ENCODE results near the gene MAN1A1.
"Not testable (repeated sequence)": the region's sequence is repeated elsewhere in the genome, so short reads cannot be mapped to it uniquely, and the experiment has no call there.

MAN1A1 gene

DNA sequence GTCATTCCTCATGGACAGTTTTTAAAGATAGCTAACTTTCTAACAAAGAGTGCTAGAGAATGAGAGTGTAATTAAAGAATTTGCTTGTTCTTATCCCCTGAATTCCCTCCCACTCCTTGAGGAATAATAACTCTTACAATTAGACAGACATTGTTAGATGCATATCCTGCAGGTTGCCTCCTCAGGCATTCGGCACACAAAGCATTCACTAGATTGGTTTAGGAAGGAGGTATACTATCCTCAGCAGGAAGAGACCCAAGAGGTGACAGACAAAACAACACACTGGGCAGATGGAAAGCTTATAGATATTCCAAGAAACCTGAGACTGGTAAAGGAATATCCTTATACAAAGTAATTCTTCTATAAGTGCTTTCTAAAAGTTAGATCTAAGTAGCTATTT is 162.0 kb downstream of the MAN1A1 start:
- DNase-seq: no peak

- DNase-seq: no peak
Measured at GRCh38 chr6:119186490-119186889, 163.1 kb downstream of the MAN1A1 start.

GRCh38 chr6:119184008-119184648 is 165.4 kb downstream of the MAN1A1 start:
- no peak for DNase-seq

GRCh38 chr6:119183457-119183856 is 166.1 kb downstream of the MAN1A1 start:
- DNase-seq: no peak

DNA sequence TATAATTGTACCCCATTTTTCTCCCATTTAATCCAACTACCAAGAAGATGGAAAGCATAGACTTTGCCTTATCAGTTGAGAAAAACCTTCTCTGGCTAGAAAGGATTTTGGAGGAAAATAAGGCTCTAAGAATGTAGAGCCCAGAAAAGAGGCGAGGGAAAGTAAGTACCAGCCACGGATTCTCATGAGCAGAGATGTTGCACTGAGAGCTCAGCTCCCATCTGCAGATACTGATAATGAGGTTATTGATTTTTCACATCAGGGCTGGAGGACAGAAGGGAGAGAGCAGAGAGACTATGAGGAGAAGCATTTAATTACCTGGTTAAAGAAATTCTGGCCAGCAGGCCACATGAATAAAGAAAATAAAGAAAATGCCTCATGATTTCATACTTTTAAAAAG is 166.7 kb downstream of the MAN1A1 start:
- DNase-seq: no peak

- no peak for DNase-seq
Measured at GRCh38 chr6:119182216-119182803, 167.3 kb downstream of the MAN1A1 start.

DNA sequence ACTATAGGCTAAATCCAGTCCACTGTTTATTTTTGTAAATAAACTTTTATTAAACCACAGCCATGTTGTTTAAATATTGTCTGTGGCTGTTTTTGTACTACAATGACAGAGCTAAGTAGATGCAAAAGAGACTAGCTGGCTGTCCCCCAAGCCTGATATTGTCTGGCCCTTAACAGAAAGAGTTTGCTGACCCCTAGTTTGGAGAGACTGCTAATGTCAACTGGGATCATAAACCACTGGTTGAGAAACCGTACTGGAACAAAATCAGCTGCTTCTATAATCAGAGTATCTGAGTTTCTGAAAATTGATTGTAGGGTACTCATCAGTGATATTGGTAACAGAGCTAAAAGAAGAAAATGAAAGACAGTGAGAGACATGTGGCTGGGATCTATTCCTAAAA is 168.5 kb downstream of the MAN1A1 start:
- no peak for DNase-seq

DNA sequence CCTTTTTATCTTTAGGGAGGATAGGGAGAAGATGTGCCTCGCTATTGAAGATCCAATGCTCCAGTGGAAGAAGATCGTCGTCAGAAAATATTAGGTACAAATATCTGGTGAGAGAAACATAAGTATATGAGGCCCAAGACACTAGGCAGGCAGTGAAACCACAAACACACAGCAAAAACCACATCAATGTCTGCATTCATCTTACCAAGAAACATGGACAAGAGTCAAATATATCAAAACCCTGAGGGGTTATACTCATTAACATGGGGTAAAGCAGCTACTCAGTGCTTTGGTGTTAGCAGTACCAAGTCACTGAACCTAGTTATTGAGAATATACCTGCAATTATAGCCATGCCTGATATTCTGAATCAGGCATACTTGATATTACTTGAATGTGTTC is 169.7 kb downstream of the MAN1A1 start:
- no peak for DNase-seq

DNA sequence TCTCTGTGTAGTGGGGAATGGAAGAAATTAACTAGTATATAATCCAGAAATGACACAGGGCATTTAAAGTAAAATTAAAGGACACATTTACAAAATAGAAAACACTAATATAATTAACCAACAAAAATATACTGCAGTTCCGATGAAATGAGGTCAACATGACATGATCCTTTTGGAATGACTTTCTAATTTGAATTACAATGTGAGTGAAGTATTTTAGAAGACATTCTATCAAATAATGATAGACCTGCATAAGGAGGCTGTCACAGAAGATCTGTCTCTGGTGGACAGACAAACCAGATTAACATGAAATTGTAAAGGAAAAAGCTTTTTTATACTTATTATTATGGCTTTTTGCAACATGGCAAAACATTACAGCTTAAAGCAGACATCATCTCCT is 170.5 kb downstream of the MAN1A1 start:
- no peak for DNase-seq

- no peak for DNase-seq
Measured at GRCh38 chr6:119176445-119176844, 173.1 kb downstream of the MAN1A1 start.

DNA sequence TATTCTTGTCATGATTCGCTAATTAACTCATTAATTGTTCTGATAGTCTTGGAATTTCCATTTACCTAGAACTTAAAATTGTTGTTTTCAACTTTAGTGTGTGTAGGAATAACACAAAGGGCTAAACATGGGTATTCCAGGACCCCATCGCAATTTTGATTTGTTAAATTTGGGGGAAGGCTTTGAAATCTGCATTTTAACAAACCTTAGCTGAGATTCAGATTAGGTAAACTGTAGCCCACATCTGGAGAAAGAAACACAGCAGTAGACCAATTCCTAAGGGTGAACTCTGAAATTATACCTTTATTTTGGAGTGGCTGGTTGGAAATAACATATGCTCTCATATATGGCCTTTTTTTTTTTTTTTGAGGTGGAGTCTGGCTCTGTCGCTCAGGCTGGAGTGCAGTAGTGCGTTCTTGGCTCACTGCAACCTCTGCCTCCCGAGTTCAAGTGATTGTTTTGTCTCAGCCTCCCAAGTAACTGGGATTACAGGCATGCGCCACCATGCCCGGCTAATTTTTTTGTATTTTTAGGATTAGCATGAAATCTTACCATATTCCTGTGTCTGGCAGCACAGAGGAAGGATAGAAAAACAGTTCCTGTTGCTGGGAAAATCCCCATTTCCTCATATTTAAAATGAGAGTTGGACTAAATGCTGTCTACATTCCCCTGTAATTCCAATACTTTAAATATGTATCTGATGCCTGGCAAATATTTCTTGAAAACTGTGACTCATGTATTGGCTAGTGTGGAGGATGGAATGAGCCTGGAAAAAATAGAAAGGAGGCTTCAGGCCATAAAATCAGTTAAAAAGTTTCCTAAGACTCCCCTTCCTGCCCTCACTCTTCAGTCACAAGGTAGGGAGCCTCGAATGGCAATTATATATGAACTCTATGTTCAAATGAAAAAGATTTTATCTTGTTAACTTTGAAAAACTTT is 174.4 kb downstream of the MAN1A1 start:
- no peak for DNase-seq

GRCh38 chr6:119174085-119174445 is 175.5 kb downstream of the MAN1A1 start:
- DNase-seq: no peak

DNA sequence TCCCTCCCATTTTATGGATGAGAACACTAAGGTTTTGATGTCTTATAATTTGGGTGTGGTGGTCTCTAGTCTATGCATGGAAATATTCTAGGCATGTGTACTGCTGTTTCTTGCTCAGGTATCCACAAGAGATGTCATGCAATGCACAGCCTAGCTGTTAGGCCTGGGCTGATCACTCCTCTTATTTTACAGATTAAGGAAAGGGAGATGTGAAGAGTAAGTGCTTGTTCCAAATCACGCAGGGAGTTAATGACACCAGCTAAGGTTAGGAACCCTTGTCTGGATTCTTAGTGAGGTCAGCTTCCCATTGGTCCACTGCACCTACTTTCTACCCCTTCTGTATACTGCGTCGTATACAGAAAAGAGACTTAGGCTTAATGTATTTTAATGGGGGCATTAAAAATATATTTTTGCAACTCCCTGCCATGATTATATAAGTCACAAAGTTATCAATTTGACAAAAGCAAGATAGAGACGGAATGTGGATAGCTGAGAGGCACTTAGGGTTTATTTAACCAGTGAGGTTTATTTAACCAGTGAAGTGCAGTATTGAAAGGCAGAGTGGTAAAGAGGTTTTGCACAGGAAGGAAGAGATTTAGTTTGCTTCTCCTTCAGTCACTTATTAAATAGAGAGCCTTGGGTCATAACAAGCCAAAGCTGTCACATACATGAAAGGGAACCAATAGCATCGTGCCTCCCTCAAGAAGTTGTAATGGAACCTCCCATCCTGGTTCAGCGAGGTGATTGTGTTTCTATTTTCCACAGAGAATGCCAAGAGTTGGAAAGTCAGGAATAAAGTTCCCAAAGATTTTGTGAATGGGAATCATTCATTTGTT is 176.1 kb downstream of the MAN1A1 start:
- DNase-seq: no peak

- DNase-seq: no peak
Measured at GRCh38 chr6:119172824-119173223, 176.7 kb downstream of the MAN1A1 start.

GRCh38 chr6:119171864-119172588 is 177.5 kb downstream of the MAN1A1 start:
- no peak for DNase-seq

DNA sequence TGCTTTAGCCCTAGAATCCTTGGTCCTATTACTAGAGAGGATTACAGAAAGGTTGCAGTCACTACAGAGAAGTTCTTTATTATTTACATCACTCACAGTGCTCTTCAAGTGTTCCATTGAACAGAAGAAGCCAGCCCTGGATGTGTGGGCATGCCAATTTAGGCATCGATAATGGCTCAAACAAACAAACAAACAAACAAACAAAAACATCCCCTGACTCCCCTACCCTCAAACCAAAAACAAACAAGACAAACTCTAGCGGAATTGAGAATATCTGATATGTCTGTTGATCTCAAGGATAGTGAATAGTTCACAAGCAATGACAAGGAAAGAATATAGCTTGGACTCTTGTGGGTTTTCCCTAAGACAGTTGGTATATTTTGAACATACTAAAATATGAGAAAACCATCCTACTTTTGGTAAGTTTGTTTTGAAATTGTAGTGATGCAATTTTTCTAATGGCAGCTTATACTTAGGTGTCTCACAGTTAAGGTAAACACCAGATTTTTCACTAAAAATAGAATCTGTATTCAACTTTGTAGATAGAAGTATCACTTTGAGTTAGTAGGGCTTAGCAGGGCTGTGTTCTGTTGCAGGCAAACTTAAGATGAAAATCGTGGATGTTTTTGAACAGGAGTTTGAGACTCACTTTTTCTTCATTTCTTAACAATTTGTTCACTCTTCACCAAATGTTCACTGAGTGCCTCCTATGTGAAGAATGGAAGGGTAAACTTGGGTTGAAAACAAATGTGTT is 178.3 kb downstream of the MAN1A1 start:
- DNase-seq: no peak

- no peak for DNase-seq
Measured at GRCh38 chr6:119170447-119171087, 179.0 kb downstream of the MAN1A1 start.

DNA sequence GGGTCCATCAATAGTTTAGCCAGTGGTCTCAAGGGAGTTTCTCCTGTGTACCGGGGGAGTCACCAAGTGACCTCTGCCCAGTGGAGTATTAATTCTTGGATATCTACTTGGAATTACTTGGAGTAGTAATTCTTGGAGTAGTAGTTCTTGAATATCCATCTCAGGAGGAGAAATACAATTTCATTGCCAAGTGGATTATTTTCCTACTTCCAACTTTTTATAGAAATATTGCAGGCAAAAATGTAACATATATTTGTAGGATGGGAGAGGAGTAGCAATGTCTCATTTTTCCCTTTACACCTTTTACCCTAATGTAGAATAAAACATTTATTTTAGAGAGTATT is 179.5 kb downstream of the MAN1A1 start:
- DNase-seq: no peak

DNA sequence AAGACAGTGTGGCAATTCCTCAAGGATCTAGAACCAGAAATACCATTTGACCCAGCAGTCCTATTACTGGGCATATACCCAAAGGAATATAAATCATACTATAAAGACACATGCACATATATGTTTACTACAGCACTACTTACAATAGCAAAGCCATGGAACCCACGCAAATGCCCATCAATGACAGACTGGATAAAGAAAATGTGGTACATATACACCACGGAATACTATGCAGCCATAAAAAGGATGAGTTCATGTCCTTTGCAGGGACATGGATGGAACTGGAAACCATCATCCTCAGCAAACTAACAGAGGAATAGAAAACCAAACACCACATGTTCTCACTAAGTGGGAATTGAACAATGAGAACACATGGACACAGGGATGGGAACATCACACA is 180.2 kb downstream of the MAN1A1 start:
- not testable (repeated sequence) for DNase-seq

DNA sequence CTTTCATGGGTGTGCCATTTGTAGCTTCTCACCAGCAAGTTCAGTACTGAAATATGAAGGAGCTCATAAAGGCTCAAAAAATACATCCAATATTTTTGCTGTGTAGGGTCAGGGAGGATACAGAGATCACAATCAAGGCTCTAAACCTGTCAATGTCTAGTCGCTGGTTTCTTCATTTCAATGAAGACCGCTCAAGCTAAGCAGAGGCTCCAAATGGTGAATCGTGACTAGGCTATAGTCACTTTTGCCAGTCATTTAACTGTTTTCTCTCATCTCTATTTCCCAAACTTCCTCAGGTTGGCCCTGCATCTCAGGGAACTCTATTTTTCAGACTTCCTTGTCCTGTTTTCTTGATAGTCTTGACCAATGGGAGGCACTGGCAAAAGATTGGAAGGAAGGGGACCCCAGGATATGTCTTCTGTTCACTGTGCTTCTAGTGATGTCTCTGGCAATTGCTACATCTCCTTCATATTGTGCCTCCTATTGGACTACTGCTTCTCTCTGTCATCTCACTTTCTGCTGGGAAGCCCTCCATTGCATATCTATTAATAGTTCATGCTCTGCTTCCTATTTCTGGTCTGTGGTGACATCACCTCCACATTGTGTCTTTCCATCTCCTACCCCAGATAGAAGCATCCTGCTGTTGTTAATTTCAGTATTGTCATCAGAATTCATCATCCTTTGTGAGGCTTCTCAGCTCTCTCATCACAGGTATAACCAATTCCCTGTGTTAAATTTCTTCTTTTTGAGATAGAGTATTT is 183.4 kb downstream of the MAN1A1 start:
- no peak for DNase-seq

Data from effector CD4-positive, alpha-beta T cell (primary cell).